Measurements from ENCODE around the gene NDRG4.
A peak's percentile ranks its signal among the peaks of the same experiment; 100 is the strongest.

GRCh38 chr16:58515871-58516767, 16.2 kb downstream of the NDRG4 start:
- TF ChIP-seq ZFX (IDR thresholded peaks at IDR 0.05) (no peak; the same call in 1 of the 2 replicates), ATF3 (IDR thresholded peaks at IDR 0.05) (no peak), CTCF (IDR thresholded peaks at IDR 0.05 in 2 of 3, conservative IDR thresholded peaks at IDR 0.05 in 1 of 3; ENCODE audit: borderline replicate concordance in 1 of 3, insufficient read depth in 1 of 3, low read depth in 2 of 3, low read length in 2 of 3) (no peak), ZNF274 (IDR thresholded peaks at IDR 0.05; ENCODE audit: low read depth, low read length) (no peak), POLR2A (IDR thresholded peaks at IDR 0.05; ENCODE audit: borderline replicate concordance, extremely low read depth, insufficient read depth, insufficient read length) (peak; percentile 41), REST (IDR thresholded peaks at IDR 0.05; ENCODE audit: low read depth) (no peak), CEBPB (IDR thresholded peaks at IDR 0.05; ENCODE audit: low read depth) (no peak), EZH2 (IDR thresholded peaks at IDR 0.05) (no peak), POLR2AphosphoS5 (IDR thresholded peaks at IDR 0.05; ENCODE audit: low read depth, low read length) (peak; percentile 50)

All from HCT116 (cell line).